Measurements from ENCODE around the gene AMFR. TPM values are rescaled to one million over a fixed set of nuclear protein-coding genes. Genes with fewer than 3 reads are reported as not detected.

Gene AMFR
- total and polyA plus RNA-seq, 8 donors = 16.8 to 254 (median 68.2) TPM

- peaks cover 0 to 37% (median 10%) of the 10 kb centered on the region in 4 donors for H3K4me1 ChIP-seq
- no peak for DNase-seq
- no peak overlapping the region for H3K4me3 ChIP-seq
- no peaks in the 10 kb centered on the region for H3K27me3 ChIP-seq
- H3K27ac ChIP-seq = no peak overlapping the region
- WGBS, 5 donors = 75 to 97% (median 85%) methylated on average over 5 of the region's 5 CpGs
- intact Hi-C loops (cut with DNase I; ENCODE audit: low total_unique reads) = no loop called here
- no peaks in the 10 kb centered on the region for H3K9me3 ChIP-seq
- peaks cover 4 to 49% (median 43%) of the 10 kb centered on the region in 4 donors for H3K36me3 ChIP-seq
- no peak for TF ChIP-seq POLR2A (IDR thresholded peaks at IDR 0.05)
- TF ChIP-seq, protein P1, sequence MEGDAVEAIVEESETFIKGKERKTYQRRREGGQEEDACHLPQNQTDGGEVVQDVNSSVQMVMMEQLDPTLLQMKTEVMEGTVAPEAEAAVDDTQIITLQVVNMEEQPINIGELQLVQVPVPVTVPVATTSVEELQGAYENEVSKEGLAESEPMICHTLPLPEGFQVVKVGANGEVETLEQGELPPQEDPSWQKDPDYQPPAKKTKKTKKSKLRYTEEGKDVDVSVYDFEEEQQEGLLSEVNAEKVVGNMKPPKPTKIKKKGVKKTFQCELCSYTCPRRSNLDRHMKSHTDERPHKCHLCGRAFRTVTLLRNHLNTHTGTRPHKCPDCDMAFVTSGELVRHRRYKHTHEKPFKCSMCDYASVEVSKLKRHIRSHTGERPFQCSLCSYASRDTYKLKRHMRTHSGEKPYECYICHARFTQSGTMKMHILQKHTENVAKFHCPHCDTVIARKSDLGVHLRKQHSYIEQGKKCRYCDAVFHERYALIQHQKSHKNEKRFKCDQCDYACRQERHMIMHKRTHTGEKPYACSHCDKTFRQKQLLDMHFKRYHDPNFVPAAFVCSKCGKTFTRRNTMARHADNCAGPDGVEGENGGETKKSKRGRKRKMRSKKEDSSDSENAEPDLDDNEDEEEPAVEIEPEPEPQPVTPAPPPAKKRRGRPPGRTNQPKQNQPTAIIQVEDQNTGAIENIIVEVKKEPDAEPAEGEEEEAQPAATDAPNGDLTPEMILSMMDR (IDR thresholded peaks at IDR 0.05) = no peak
- TF ChIP-seq EP300 (IDR thresholded peaks at IDR 0.05) = no peak
- TF ChIP-seq POLR2AphosphoS5 (IDR thresholded peaks at IDR 0.05) = no peak
Observed at GRCh38 chr16:56413381-56413780, 12.0 kb downstream of the AMFR start.

DNA sequence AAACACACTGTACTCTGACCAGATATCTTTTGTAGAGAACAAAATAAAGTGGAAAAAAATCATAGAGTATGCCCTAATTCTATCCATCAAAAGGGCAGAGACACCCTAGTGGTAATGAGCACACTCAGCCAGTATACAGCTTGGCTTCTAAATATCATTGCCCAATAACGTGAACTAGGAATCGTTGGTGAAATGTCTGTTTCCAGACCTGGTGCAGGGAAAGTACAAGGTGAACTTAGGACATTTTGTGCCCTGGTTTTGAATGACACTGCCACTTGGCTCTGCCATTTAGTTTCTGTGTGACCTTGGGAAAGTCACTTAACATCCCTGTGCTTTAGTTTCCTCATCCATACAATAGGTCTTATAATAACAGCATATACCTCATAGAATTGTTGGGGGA, 13.7 kb downstream of the AMFR start:
- no peak for DNase-seq
- Histone ChIP-seq H3K27ac (no peak overlapping the region), H3K4me1 (peaks cover 0 to 32% (median 10%) of the 10 kb centered on the region in 4 donors), H3K4me3 (no peak overlapping the region), H3K27me3 (no peaks in the 10 kb centered on the region), H3K36me3 (peaks cover 7 to 66% (median 56%) of the 10 kb centered on the region in 4 donors), H3K9me3 (no peaks in the 10 kb centered on the region)
- 93 to 99% (median 98%) methylated on average over 2 of the region's 2 CpGs for WGBS, 5 donors
- intact Hi-C loops (cut with DNase I; ENCODE audit: low total_unique reads) = no loop called here
- TF ChIP-seq POLR2AphosphoS5 (IDR thresholded peaks at IDR 0.05) (no peak), EP300 (IDR thresholded peaks at IDR 0.05) (no peak), POLR2A (IDR thresholded peaks at IDR 0.05) (no peak)
- TF ChIP-seq, protein P1 (IDR thresholded peaks at IDR 0.05) = no peak

DNA sequence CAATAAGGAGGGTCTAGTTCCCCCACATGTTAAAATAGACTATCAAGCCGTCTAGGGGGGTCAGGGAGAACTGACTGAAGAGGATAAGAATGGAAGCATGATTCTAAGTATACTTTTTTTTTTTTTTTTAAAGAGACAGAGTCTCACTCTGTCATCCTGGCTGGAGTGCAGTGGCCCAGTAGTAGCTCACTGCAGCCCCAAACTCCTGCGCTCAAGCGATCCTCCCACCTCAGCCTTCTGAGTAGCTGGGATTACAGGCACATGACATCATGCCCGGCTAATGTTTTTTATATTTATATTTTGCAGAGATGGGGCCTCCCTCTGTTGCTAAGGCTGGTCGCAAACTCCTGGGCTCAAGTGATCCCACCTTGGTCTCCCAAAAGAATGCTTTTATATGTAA, 14.2 kb downstream of the AMFR start:
- no peak overlapping the region for H3K4me3 ChIP-seq
- DNase-seq = no peak
- TF ChIP-seq, protein P1 (IDR thresholded peaks at IDR 0.05) = no peak
- TF ChIP-seq POLR2AphosphoS5 (IDR thresholded peaks at IDR 0.05) = no peak
- no peak for TF ChIP-seq EP300 (IDR thresholded peaks at IDR 0.05)
- no peak for TF ChIP-seq POLR2A (IDR thresholded peaks at IDR 0.05)
- H3K27ac ChIP-seq = no peak overlapping the region
- peaks cover 0 to 27% (median 9%) of the 10 kb centered on the region in 4 donors for H3K4me1 ChIP-seq
- WGBS, 5 donors = 79 to 97% (median 90%) methylated on average over 5 of the region's 5 CpGs
- peaks cover 7 to 66% (median 56%) of the 10 kb centered on the region in 4 donors for H3K36me3 ChIP-seq
- no peaks in the 10 kb centered on the region for H3K9me3 ChIP-seq
- H3K27me3 ChIP-seq = no peaks in the 10 kb centered on the region
- intact Hi-C loops (cut with DNase I; ENCODE audit: low total_unique reads) = no loop called here

GRCh38 chr16:56409195-56409594, 16.1 kb downstream of the AMFR start:
- WGBS, 5 donors = 46 to 63% (median 51%) methylated on average over 4 of the region's 4 CpGs

More at GRCh38 chr16:56409195-56409594, 16.1 kb downstream of the AMFR start:
- no peak for DNase-seq
- peaks cover 0 to 10% (median under 1%) of the 10 kb centered on the region in 4 donors for H3K4me1 ChIP-seq
- TF ChIP-seq EP300 (IDR thresholded peaks at IDR 0.05) (no peak), POLR2AphosphoS5 (IDR thresholded peaks at IDR 0.05) (no peak), POLR2A (IDR thresholded peaks at IDR 0.05) (no peak)
- TF ChIP-seq, protein P1 (IDR thresholded peaks at IDR 0.05) = no peak
- no peaks in the 10 kb centered on the region for H3K27me3 ChIP-seq
- H3K4me3 ChIP-seq = no peak overlapping the region
- H3K9me3 ChIP-seq = no peaks in the 10 kb centered on the region
- H3K27ac ChIP-seq = peak overlapping the region in 4 of 5 donors; percentile 12 to 62 (median 49)
- peaks cover 16 to 81% (median 71%) of the 10 kb centered on the region in 4 donors for H3K36me3 ChIP-seq
- intact Hi-C loops (cut with DNase I; ENCODE audit: low total_unique reads) = no loop called here

All from stomach (tissue), 9 donors.